ENCODE results near the gene ST6GALNAC1.

ST6GALNAC1 gene
- 0 to 0.80 (median 0.02) reads per million in 18 experiments for total RNA-seq

GRCh38 chr17:76643553-76644148 lies at the start of gene ST6GALNAC1:
TSS of gene ST6GALNAC1 (minus strand) at chr17:76643757. CDS start at chr17:76643638, 119 bp downstream.
- DNase-seq: no peak

GRCh38 chr17:76691379-76692191 lies 48.0 kb upstream of the ST6GALNAC1 start:
- no peak for DNase-seq

- no peak for DNase-seq
Observed at GRCh38 chr17:76690596-76691280, 47.2 kb upstream of the ST6GALNAC1 start.

- no peak for DNase-seq
Observed at GRCh38 chr17:76689859-76690258, 46.3 kb upstream of the ST6GALNAC1 start.

- DNase-seq: no peak
Observed at GRCh38 chr17:76688165-76688622, 44.6 kb upstream of the ST6GALNAC1 start.

- no peak for DNase-seq
Observed at GRCh38 chr17:76687298-76688164, 44.0 kb upstream of the ST6GALNAC1 start.

GRCh38 chr17:76686538-76687297 lies 43.2 kb upstream of the ST6GALNAC1 start:
- DNase-seq: no peak

- no peak for DNase-seq
Observed at GRCh38 chr17:76685846-76686245, 42.3 kb upstream of the ST6GALNAC1 start.

GRCh38 chr17:76685366-76685765 lies 41.8 kb upstream of the ST6GALNAC1 start:
- no peak for DNase-seq

- DNase-seq: no peak
Observed at GRCh38 chr17:76684756-76685155, 41.2 kb upstream of the ST6GALNAC1 start.

GRCh38 chr17:76683921-76684745 lies 40.6 kb upstream of the ST6GALNAC1 start:
- no peak for DNase-seq

- no peak for DNase-seq
Observed at GRCh38 chr17:76683011-76683755, 39.6 kb upstream of the ST6GALNAC1 start.

- DNase-seq: no peak
Observed at GRCh38 chr17:76682296-76682695, 38.7 kb upstream of the ST6GALNAC1 start.

- DNase-seq: peak; percentile 45 to 63
Observed at GRCh38 chr17:76681222-76682137, 37.9 kb upstream of the ST6GALNAC1 start.

- DNase-seq: peak; percentile 17 to 41
Observed at GRCh38 chr17:76679239-76679638, 35.7 kb upstream of the ST6GALNAC1 start.

GRCh38 chr17:76678330-76678729 lies 34.8 kb upstream of the ST6GALNAC1 start:
- DNase-seq: no peak

- no peak for DNase-seq
Observed at GRCh38 chr17:76677406-76677805, 33.8 kb upstream of the ST6GALNAC1 start.

- DNase-seq: no peak
Observed at GRCh38 chr17:76676629-76677028, 33.1 kb upstream of the ST6GALNAC1 start.

GRCh38 chr17:76675648-76676047 lies 32.1 kb upstream of the ST6GALNAC1 start:
- no peak for DNase-seq

Measured in inflammatory macrophage (primary cell).